Breast epithelium (tissue), 3 donors: ENCODE data around the gene MEOX2.

ENCODE experiments used
- CTCF ChIP-seq, 3 donors: fragments of 450-650 bp; IDR thresholded peaks; one replicate each; pipeline ENCODE4 v1.5.1; 2016 to 2017; ENCODE audit warnings: antibody characterized with exemption in 3 of 3, mild to moderate bottlenecking in 3 of 3, moderate library complexity in 3 of 3
- POLR2A ChIP-seq: fragments of 450-650 bp; IDR thresholded peaks from one replicate; pipeline ENCODE4 v1.6.1; 2016; ENCODE audit warnings: antibody characterized with exemption, mild to moderate bottlenecking, moderate library complexity
- POLR2AphosphoS5 ChIP-seq, 3 donors: sonication (generic); formaldehyde crosslinking; IDR thresholded peaks; one replicate each; pipeline ENCODE4 v1.6.1; 2017; ENCODE audit warnings: antibody characterized with exemption in 3 of 3

GRCh38 chr7:15601175-15601574 lies 85.3 kb downstream of the MEOX2 start:
- TF ChIP-seq POLR2A = no peak
- no peak for TF ChIP-seq CTCF (IDR thresholded peaks at IDR 0.05)
- no peak for TF ChIP-seq POLR2AphosphoS5 (IDR thresholded peaks at IDR 0.05)
